Measurements from ENCODE around the gene EMC8.
A peak's percentile ranks its signal among the peaks of the same experiment; 100 is the strongest.

EMC8 gene

GRCh38 chr16:85761861-85762260, 37.5 kb downstream of the EMC8 start:
- H3K27ac ChIP-seq, result no peak overlapping the region
- TF ChIP-seq ZFX (IDR thresholded peaks at IDR 0.05) (no peak), CTCF (conservative IDR thresholded peaks at IDR 0.05) (no peak)

- H3K27ac ChIP-seq, result no peak overlapping the region
- no peak for TF ChIP-seq ZFX (IDR thresholded peaks at IDR 0.05)
- peak; percentile 86 for TF ChIP-seq CTCF (conservative IDR thresholded peaks at IDR 0.05)
Observed at GRCh38 chr16:85759631-85760419, 39.5 kb downstream of the EMC8 start.

DNA sequence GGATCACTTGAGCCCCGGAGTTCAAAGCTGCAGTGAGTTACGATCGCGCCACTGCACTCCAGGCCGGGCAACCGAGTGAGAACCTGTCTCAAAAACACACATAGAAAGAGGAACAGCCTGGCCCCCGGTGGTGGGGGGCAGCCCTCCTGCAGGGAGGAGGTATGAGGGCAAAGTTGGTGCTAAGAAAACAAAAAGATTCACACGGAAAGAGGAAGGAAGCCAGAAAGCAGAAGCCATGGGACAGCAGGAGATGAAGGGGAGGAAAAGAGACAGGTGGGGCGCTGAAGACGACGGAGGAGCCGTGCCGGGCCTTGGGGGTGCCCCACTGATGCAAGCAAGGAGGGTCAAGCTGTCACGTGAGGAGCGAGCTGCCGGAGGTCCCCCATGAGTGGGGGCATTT, 40.2 kb downstream of the EMC8 start:
- H3K27ac ChIP-seq, result no peak overlapping the region
- TF ChIP-seq ZFX (IDR thresholded peaks at IDR 0.05), result no peak
- TF ChIP-seq CTCF (conservative IDR thresholded peaks at IDR 0.05), result no peak

DNA sequence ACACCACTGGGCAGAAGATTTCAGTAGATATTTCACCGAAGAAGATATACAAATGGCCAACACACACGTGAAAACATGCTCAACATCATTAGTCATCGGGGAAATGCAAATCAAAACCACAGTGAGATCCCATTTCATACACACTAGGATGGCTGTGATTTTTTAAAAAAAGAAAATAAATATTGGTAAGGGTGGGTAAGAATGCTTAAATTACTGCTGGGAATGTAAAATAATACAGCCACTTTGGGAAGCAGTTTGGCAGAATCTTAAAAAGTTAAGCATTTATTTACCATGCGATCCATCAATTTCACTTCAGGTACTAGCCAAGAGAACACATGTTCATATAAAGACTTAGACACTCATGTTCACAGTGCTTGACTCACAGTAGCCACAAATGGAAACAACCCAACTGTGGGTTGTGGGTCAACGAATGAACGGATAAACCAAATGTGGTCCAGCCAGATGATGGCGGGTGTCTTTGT, 42.0 kb downstream of the EMC8 start:
- H3K27ac ChIP-seq, result no peak overlapping the region

DNA sequence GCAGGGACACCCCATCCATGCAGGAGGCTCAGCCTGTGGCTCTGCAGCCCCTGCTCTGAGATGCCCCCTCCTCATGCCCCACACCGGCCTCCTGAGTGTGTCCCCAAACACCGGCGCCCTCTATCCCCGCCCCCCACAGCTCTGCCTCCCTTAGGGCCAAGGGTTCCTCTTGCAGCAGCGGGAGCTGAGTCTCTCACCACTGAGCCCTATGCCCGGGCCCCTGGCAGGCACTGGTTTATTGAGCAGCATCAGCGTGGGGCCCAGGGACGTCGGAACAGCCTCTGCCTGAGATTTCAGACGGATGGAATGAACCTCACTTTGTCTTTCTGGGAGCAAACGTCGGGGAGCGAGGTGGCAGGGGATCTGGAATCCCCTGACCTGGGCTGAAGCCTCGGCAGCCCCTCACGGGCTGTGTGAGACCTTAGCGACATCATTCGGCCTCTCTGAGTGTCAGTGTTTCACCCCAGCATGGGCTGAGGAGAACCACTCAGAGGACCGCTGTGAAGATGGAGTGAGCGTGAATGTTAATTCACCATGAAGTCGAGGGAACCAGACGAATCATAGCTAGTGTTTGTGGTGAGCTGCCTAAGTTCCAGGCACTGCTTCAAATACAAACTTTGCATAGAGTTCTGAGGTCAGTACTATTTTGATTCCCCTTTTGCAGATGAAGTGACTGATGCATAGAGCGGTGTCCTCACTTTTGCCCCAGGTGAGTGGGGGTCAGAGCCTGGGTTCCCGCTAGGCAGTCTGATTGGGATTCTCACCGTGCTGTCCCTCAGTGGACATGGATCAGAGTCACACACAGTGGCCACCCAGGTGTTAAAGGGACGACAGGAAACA, 43.2 kb downstream of the EMC8 start:
- no peak overlapping the region for H3K27ac ChIP-seq
- TF ChIP-seq ZFX (IDR thresholded peaks at IDR 0.05) (no peak), CTCF (conservative IDR thresholded peaks at IDR 0.05) (no peak)

More for the DNA sequence above, 42.0 kb downstream of the EMC8 start:
- TF ChIP-seq CTCF (conservative IDR thresholded peaks at IDR 0.05) (no peak), ZFX (IDR thresholded peaks at IDR 0.05) (no peak)

DNA sequence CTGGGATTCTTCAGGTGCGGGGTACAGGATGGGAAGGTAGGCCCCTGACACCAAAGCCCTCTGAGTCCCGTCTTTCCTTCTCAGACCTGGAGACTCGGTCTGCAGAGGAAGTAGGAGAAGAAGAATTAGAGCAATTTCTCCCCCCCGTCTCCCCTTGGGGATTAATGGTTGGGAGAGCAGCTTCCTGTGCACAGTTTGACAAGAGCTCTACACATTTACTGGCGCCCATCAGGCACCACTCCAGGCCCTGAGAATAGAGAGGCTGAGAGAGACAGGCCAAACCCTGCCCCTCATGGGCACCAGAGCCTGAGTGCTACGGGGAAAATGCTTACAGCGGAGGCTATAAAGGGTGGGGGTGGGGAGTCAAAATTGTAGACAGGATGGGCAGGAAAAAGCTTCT, 44.9 kb downstream of the EMC8 start:
- TF ChIP-seq CTCF (conservative IDR thresholded peaks at IDR 0.05) (no peak), ZFX (IDR thresholded peaks at IDR 0.05) (no peak)

GRCh38 chr16:85753976-85754375, 45.4 kb downstream of the EMC8 start:
- H3K27ac ChIP-seq, result peak overlapping the region; percentile 66
- TF ChIP-seq ZFX (IDR thresholded peaks at IDR 0.05) (no peak), CTCF (conservative IDR thresholded peaks at IDR 0.05) (no peak)

More for the DNA sequence above, 44.9 kb downstream of the EMC8 start:
- peak overlapping the region; percentile 66 for H3K27ac ChIP-seq
